HCT116 (cell line): ENCODE results near the gene LIPT1.
"Not testable (repeated sequence)": the region's sequence is repeated elsewhere in the genome, so short reads cannot be mapped to it uniquely, and the experiment has no call there.

Experiments
- EGR1 ChIP-seq: IDR thresholded peaks from 2 replicates; pipeline ENCODE4 v1.6.1; 2012; ENCODE audit warnings: low read depth
- POLR2A ChIP-seq: IDR thresholded peaks from 2 replicates; pipeline ENCODE4 v1.7.0; 2011; ENCODE audit warnings: borderline replicate concordance; ENCODE audit not compliant: insufficient read depth, insufficient read length; ENCODE audit errors: extremely low read depth
- POLR2AphosphoS5 ChIP-seq: IDR thresholded peaks from 2 replicates; pipeline ENCODE4 v1.6.1; 2011; ENCODE audit warnings: mild to moderate bottlenecking, low read depth, low read length, moderate library complexity
- RAD21 ChIP-seq: IDR thresholded peaks from 2 replicates; pipeline ENCODE4 v1.6.1; 2012; ENCODE audit warnings: low read depth, mild to moderate bottlenecking
- TCF7L2 ChIP-seq: IDR thresholded peaks from 2 replicates; pipeline ENCODE4 v1.7.0; 2011; ENCODE audit warnings: borderline replicate concordance, inconsistent platforms; ENCODE audit not compliant: insufficient read depth, insufficient read length; ENCODE audit errors: extremely low read depth
- ZNF274 ChIP-seq: fragments of 200-500 bp; sonication (Bioruptor generic); IDR thresholded peaks from 2 replicates; pipeline ENCODE4 v1.6.1; 2014; ENCODE audit warnings: mild to moderate bottlenecking, low read depth, low read length, inconsistent platforms
- TF ChIP-seq, protein P1 (sequence below), 3 experiments: fragments of 200-600 bp in 1 of 3; sonication (generic) in 1 of 3; IDR thresholded peaks in 2 of 3; conservative IDR thresholded peaks in 1 of 3; 2 replicates each; pipeline ENCODE4 v1.5.1; 2012 to 2017; ENCODE audit warnings: low read depth in 2 of 3, low read length in 2 of 3, antibody characterized with exemption in 1 of 3, borderline replicate concordance in 1 of 3, control low read depth in 1 of 3, mild to moderate bottlenecking in 1 of 3, mixed read lengths in 1 of 3, mixed run types in 1 of 3, moderate library complexity in 1 of 3; ENCODE audit not compliant: insufficient read depth in 1 of 3
- TF ChIP-seq, protein P2 (sequence below): IDR thresholded peaks from 2 replicates; pipeline ENCODE4 v1.6.1; 2011; ENCODE audit warnings: mild to moderate bottlenecking, low read length, moderate library complexity; ENCODE audit not compliant: insufficient replicate concordance; ENCODE audit errors: extremely low read depth

GRCh38 chr2:99135044-99135556 lies 19.7 kb upstream of the LIPT1 start:
- TF ChIP-seq EGR1, POLR2A, ZNF274, TCF7L2, RAD21, POLR2AphosphoS5: not testable (repeated sequence)
- TF ChIP-seq, protein P1, sequence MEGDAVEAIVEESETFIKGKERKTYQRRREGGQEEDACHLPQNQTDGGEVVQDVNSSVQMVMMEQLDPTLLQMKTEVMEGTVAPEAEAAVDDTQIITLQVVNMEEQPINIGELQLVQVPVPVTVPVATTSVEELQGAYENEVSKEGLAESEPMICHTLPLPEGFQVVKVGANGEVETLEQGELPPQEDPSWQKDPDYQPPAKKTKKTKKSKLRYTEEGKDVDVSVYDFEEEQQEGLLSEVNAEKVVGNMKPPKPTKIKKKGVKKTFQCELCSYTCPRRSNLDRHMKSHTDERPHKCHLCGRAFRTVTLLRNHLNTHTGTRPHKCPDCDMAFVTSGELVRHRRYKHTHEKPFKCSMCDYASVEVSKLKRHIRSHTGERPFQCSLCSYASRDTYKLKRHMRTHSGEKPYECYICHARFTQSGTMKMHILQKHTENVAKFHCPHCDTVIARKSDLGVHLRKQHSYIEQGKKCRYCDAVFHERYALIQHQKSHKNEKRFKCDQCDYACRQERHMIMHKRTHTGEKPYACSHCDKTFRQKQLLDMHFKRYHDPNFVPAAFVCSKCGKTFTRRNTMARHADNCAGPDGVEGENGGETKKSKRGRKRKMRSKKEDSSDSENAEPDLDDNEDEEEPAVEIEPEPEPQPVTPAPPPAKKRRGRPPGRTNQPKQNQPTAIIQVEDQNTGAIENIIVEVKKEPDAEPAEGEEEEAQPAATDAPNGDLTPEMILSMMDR (IDR thresholded peaks at IDR 0.05 in 2 of 3, conservative IDR thresholded peaks at IDR 0.05 in 1 of 3; ENCODE audit: borderline replicate concordance in 1 of 3, insufficient read depth in 1 of 3, low read depth in 2 of 3, low read length in 2 of 3) = not testable (repeated sequence)
- TF ChIP-seq, protein P2, sequence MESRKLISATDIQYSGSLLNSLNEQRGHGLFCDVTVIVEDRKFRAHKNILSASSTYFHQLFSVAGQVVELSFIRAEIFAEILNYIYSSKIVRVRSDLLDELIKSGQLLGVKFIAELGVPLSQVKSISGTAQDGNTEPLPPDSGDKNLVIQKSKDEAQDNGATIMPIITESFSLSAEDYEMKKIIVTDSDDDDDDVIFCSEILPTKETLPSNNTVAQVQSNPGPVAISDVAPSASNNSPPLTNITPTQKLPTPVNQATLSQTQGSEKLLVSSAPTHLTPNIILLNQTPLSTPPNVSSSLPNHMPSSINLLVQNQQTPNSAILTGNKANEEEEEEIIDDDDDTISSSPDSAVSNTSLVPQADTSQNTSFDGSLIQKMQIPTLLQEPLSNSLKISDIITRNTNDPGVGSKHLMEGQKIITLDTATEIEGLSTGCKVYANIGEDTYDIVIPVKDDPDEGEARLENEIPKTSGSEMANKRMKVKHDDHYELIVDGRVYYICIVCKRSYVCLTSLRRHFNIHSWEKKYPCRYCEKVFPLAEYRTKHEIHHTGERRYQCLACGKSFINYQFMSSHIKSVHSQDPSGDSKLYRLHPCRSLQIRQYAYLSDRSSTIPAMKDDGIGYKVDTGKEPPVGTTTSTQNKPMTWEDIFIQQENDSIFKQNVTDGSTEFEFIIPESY = not testable (repeated sequence)
